Liver (tissue), 9 donors: ENCODE data around the gene SLC22A12. TPM values are rescaled to one million over a fixed set of nuclear protein-coding genes. Genes with fewer than 3 reads are reported as not detected.

Source experiments
- DNase-seq: peaks from one replicate; pipeline ENCODE4 v3.0.0-alpha.2; 2017; ENCODE audit warnings: low spot score
- H3K27ac ChIP-seq, 2 donors: one replicate each; pipeline ENCODE4 v1.7.0; 2013; ENCODE audit warnings: inconsistent platforms in 2 of 2, low read length in 2 of 2, control low read depth in 1 of 2, low read depth in 1 of 2, mild to moderate bottlenecking in 1 of 2
- H3K27me3 ChIP-seq, 4 donors: one replicate each; pipeline versions ENCODE4 v1.6.1 to v1.7.0; 2013; ENCODE audit warnings: low read length in 3 of 4, inconsistent platforms in 1 of 4, mild to moderate bottlenecking in 1 of 4, moderate library complexity in 1 of 4; ENCODE audit not compliant: control insufficient read depth in 4 of 4, insufficient read depth in 4 of 4
- H3K36me3 ChIP-seq, 4 donors: one replicate each; pipeline versions ENCODE4 v1.6.1 to v1.7.0; 2013; ENCODE audit warnings: low read length in 3 of 4, mild to moderate bottlenecking in 3 of 4, low read depth in 1 of 4, moderate library complexity in 1 of 4; ENCODE audit not compliant: control insufficient read depth in 4 of 4, insufficient read depth in 3 of 4
- H3K4me1 ChIP-seq, 4 donors: one replicate each; pipeline versions ENCODE4 v1.6.1 to v1.7.0; 2013; ENCODE audit warnings: low read length in 3 of 4, mild to moderate bottlenecking in 3 of 4, moderate library complexity in 1 of 4; ENCODE audit not compliant: control insufficient read depth in 4 of 4, insufficient read depth in 4 of 4
- H3K4me3 ChIP-seq, 3 donors: one replicate each; pipeline versions ENCODE4 v1.6.1 to v1.7.0; 2013; ENCODE audit warnings: low read length in 3 of 3, control low read depth in 1 of 3, low read depth in 1 of 3, mild to moderate bottlenecking in 1 of 3
- H3K9ac ChIP-seq, 2 donors: one replicate each; pipeline ENCODE4 v1.7.0; 2013; ENCODE audit warnings: low read length in 2 of 2, mild to moderate bottlenecking in 2 of 2, moderate library complexity in 2 of 2, control low read depth in 1 of 2, low read depth in 1 of 2
- H3K9me3 ChIP-seq, 4 donors: one replicate each; pipeline versions ENCODE4 v1.6.1 to v1.7.0; 2013; ENCODE audit warnings: low read length in 3 of 4; ENCODE audit not compliant: control insufficient read depth in 4 of 4
- EGR1 ChIP-seq, 2 donors: IDR thresholded peaks; 2 replicates each; pipeline ENCODE4 v1.6.1; 2016 to 2018; ENCODE audit warnings: antibody characterized with exemption in 2 of 2, low read depth in 2 of 2
- FOXA1 ChIP-seq: IDR thresholded peaks from 2 replicates; pipeline ENCODE4 v1.6.1; 2016; ENCODE audit warnings: antibody characterized with exemption
- FOXA2 ChIP-seq: IDR thresholded peaks from 2 replicates; pipeline ENCODE4 v1.6.1; 2016; ENCODE audit warnings: antibody characterized with exemption
- GABPA ChIP-seq, 2 donors: IDR thresholded peaks in 1 of 2; conservative IDR thresholded peaks in 1 of 2; 2 replicates each; pipeline ENCODE4 v1.6.1; 2016; ENCODE audit warnings: antibody characterized with exemption in 2 of 2, mild to moderate bottlenecking in 1 of 2, moderate library complexity in 1 of 2
- HNF4A ChIP-seq, 2 donors: conservative IDR thresholded peaks; 2 replicates each; pipeline ENCODE4 v1.6.1; 2016; ENCODE audit warnings: antibody characterized with exemption in 2 of 2, mild to moderate bottlenecking in 2 of 2
- HNF4G ChIP-seq: IDR thresholded peaks from 2 replicates; pipeline ENCODE4 v1.6.1; 2016; ENCODE audit warnings: antibody characterized with exemption
- JUND ChIP-seq, 2 donors: IDR thresholded peaks; 2 replicates each; pipeline ENCODE4 v1.6.1; 2016; ENCODE audit warnings: antibody characterized with exemption in 2 of 2
- NR2F2 ChIP-seq: IDR thresholded peaks from 2 replicates; pipeline ENCODE4 v1.6.1; 2016; ENCODE audit warnings: antibody characterized with exemption
- RAD21 ChIP-seq, 2 donors: IDR thresholded peaks; 2 replicates each; pipeline ENCODE4 v1.6.1; 2016; ENCODE audit warnings: antibody characterized with exemption in 2 of 2, mild to moderate bottlenecking in 2 of 2
- RXRA ChIP-seq, 2 donors: IDR thresholded peaks; 2 replicates each; pipeline ENCODE4 v1.6.1; 2017 to 2018; ENCODE audit warnings: antibody characterized with exemption in 2 of 2, mild to moderate bottlenecking in 1 of 2
- SP1 ChIP-seq: IDR thresholded peaks from 2 replicates; pipeline ENCODE4 v1.6.1; 2018; ENCODE audit warnings: antibody characterized with exemption, mild to moderate bottlenecking
- TAF1 ChIP-seq: conservative IDR thresholded peaks from 2 replicates; pipeline ENCODE4 v1.6.1; 2016; ENCODE audit warnings: antibody characterized with exemption, mild to moderate bottlenecking
- YY1 ChIP-seq: IDR thresholded peaks from 2 replicates; pipeline ENCODE4 v1.6.1; 2016; ENCODE audit warnings: antibody characterized with exemption, mild to moderate bottlenecking
- WGBS: extraction: QIAGEN DNeasy Blood & Tissue Kit; methylation state at CpG from one replicate; pipeline ENCODE4 v1.1.7; 2013; 5-methylcytosine and 5-hydroxymethylcytosine counted together
- polyA plus RNA-seq, 2 donors: library from polyadenylated mRNA; stranded (reverse) in 1 of 2; unstranded in 1 of 2; fragments of 200-250 nt in 1 of 2; fragments of >200 nt in 1 of 2; fragmentation: Nextera tagmentation in 1 of 2; extraction: Ambion mirVana in 1 of 2; gene quantifications; one replicate each; pipeline versions ENCODE4 v1.2.1 to v1.2.3, GENCODE V29; 2013 to 2015
- total RNA-seq, 2 donors: library from RNA; depleted of rRNA; stranded (reverse); fragments of >200 nt; gene quantifications; one replicate each; pipeline ENCODE4 v1.2.3, GENCODE V29; 2014
- TF ChIP-seq, protein P1 (sequence below): IDR thresholded peaks from 2 replicates; pipeline ENCODE4 v1.6.1; 2016; ENCODE audit warnings: antibody characterized with exemption
- TF ChIP-seq, protein P2 (sequence below): fragments of 150-350 bp; IDR thresholded peaks from 2 replicates; pipeline ENCODE4 v1.5.1; 2017; ENCODE audit warnings: improper control_type of control experiment, low read depth, low read length; ENCODE audit not compliant: missing input control
- TF ChIP-seq, protein P3 (sequence below): IDR thresholded peaks from 2 replicates; pipeline ENCODE4 v1.6.1; 2016; ENCODE audit warnings: antibody characterized with exemption
- TF ChIP-seq, protein P4 (sequence below): IDR thresholded peaks from 2 replicates; pipeline ENCODE4 v1.6.1; 2016; ENCODE audit warnings: antibody characterized with exemption
- TF ChIP-seq, protein P5 (sequence below): IDR thresholded peaks from 2 replicates; pipeline ENCODE4 v1.6.1; 2016; ENCODE audit warnings: antibody characterized with exemption, mild to moderate bottlenecking
- donor health status: healthy.
- donor health status: healthy.
- donor health status: healthy.
- donor health status: healthy.
- donor health status: healthy.

SLC22A12 gene
- total and polyA plus RNA-seq, 4 donors = under 0.01 to 0.02 TPM; not detected in 2

DNA sequence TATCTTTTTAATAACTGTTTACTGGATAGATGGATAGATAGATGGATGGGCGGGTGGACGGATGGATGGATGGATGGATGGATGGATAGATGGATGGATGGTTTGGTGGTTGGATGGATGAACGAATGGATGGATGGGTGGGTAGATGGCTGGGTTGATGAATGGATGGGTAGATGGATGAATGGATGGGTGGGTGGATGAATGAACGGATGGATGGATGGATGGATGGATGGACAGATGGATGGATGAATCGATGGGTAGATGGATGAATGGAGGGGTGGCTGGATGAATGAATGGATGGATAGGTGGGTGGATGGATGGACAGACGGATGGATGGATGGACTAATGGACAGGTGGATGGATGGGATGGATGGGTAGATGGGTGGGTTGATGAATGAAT lies 13.8 kb upstream of the SLC22A12 start (continued):
- TF ChIP-seq, protein P1, sequence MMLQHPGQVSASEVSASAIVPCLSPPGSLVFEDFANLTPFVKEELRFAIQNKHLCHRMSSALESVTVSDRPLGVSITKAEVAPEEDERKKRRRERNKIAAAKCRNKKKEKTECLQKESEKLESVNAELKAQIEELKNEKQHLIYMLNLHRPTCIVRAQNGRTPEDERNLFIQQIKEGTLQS = no peak
- TF ChIP-seq RXRA (IDR thresholded peaks at IDR 0.05) (no peak), FOXA2 (no peak), NR2F2 (no peak), EGR1 (IDR thresholded peaks at IDR 0.05; ENCODE audit: low read depth in 2 of 2) (no peak), GABPA (IDR thresholded peaks at IDR 0.05 in 1 of 2, conservative IDR thresholded peaks at IDR 0.05 in 1 of 2) (no peak)
- TF ChIP-seq, protein P2, sequence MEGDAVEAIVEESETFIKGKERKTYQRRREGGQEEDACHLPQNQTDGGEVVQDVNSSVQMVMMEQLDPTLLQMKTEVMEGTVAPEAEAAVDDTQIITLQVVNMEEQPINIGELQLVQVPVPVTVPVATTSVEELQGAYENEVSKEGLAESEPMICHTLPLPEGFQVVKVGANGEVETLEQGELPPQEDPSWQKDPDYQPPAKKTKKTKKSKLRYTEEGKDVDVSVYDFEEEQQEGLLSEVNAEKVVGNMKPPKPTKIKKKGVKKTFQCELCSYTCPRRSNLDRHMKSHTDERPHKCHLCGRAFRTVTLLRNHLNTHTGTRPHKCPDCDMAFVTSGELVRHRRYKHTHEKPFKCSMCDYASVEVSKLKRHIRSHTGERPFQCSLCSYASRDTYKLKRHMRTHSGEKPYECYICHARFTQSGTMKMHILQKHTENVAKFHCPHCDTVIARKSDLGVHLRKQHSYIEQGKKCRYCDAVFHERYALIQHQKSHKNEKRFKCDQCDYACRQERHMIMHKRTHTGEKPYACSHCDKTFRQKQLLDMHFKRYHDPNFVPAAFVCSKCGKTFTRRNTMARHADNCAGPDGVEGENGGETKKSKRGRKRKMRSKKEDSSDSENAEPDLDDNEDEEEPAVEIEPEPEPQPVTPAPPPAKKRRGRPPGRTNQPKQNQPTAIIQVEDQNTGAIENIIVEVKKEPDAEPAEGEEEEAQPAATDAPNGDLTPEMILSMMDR = no peak

DNA sequence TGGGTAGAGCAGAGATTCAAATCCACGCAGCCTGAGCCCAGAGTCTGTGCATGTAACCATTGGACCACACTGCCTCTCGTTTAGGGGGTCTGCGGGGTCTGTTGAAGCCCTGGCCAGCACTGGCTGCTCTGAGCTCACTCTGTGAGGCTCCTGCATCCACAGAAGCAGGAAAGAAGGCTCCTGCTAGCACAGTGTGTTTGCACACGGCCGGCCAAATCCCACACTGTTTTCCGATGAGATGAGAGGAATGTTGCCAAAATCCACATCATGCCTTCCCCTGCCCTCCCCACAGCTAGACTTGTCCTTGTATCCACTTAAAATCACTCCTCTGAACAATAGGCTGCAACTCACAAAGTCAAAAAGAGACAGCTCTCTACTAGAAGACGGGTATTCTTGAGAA lies 10.6 kb upstream of the SLC22A12 start:
- WGBS = 59% methylated on average over 7 of the region's 7 CpGs
- no peak overlapping the region for H3K9ac ChIP-seq
- TF ChIP-seq HNF4A (conservative IDR thresholded peaks at IDR 0.05) (no peak), NR2F2 (no peak), FOXA1 (no peak)
- H3K27me3 ChIP-seq = no peaks in the 10 kb centered on the region
- no peak for DNase-seq
- H3K36me3 ChIP-seq = no peaks in the 10 kb centered on the region
- H3K9me3 ChIP-seq = no peaks in the 10 kb centered on the region
- H3K4me1 ChIP-seq = no peaks in the 10 kb centered on the region
- H3K4me3 ChIP-seq = no peak overlapping the region
- H3K27ac ChIP-seq = no peak overlapping the region

DNA sequence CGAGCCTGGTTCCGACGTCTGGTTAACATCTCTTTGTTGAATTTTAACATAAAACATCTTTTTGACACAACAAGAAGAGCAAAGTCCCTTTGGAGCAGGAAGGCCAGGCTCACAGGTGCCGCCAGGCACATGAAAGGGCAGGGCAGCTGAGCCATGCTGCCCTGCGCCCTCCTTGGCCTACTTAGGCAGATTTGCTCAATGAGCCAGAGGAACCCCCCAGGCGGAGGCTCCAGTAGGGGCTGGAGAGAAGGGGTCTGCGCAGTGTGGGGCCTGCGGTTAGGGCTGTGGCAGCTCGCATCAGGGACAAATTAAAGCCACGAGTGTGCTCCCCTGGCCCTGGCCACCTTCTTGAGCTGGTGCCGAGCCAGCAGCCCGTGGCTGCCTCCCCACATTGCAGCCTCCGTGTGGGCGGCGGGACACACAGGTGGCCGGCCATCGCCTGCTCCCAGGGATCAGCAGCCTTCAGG lies 9.9 kb upstream of the SLC22A12 start:
- H3K36me3 ChIP-seq = no peaks in the 10 kb centered on the region
- 90% methylated on average over 17 of the region's 17 CpGs for WGBS
- no peak for DNase-seq
- H3K9me3 ChIP-seq = no peaks in the 10 kb centered on the region
- no peaks in the 10 kb centered on the region for H3K27me3 ChIP-seq
- H3K4me1 ChIP-seq = no peaks in the 10 kb centered on the region
- H3K4me3 ChIP-seq = no peak overlapping the region
- TF ChIP-seq, protein P3, sequence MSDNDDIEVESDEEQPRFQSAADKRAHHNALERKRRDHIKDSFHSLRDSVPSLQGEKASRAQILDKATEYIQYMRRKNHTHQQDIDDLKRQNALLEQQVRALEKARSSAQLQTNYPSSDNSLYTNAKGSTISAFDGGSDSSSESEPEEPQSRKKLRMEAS = no peak
- TF ChIP-seq RXRA (IDR thresholded peaks at IDR 0.05) (no peak), FOXA1 (no peak), TAF1 (no peak), EGR1 (IDR thresholded peaks at IDR 0.05; ENCODE audit: low read depth in 2 of 2) (no peak), HNF4G (no peak), JUND (IDR thresholded peaks at IDR 0.05) (no peak), NR2F2 (no peak), RAD21 (IDR thresholded peaks at IDR 0.05) (no peak), HNF4A (conservative IDR thresholded peaks at IDR 0.05) (no peak), FOXA2 (no peak), GABPA (IDR thresholded peaks at IDR 0.05 in 1 of 2, conservative IDR thresholded peaks at IDR 0.05 in 1 of 2) (no peak), SP1 (no peak), YY1 (no peak)
- TF ChIP-seq, protein P2 = no peak
- TF ChIP-seq, protein P1 = no peak
- TF ChIP-seq, protein P4, sequence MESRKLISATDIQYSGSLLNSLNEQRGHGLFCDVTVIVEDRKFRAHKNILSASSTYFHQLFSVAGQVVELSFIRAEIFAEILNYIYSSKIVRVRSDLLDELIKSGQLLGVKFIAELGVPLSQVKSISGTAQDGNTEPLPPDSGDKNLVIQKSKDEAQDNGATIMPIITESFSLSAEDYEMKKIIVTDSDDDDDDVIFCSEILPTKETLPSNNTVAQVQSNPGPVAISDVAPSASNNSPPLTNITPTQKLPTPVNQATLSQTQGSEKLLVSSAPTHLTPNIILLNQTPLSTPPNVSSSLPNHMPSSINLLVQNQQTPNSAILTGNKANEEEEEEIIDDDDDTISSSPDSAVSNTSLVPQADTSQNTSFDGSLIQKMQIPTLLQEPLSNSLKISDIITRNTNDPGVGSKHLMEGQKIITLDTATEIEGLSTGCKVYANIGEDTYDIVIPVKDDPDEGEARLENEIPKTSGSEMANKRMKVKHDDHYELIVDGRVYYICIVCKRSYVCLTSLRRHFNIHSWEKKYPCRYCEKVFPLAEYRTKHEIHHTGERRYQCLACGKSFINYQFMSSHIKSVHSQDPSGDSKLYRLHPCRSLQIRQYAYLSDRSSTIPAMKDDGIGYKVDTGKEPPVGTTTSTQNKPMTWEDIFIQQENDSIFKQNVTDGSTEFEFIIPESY = no peak
- TF ChIP-seq, protein P5, sequence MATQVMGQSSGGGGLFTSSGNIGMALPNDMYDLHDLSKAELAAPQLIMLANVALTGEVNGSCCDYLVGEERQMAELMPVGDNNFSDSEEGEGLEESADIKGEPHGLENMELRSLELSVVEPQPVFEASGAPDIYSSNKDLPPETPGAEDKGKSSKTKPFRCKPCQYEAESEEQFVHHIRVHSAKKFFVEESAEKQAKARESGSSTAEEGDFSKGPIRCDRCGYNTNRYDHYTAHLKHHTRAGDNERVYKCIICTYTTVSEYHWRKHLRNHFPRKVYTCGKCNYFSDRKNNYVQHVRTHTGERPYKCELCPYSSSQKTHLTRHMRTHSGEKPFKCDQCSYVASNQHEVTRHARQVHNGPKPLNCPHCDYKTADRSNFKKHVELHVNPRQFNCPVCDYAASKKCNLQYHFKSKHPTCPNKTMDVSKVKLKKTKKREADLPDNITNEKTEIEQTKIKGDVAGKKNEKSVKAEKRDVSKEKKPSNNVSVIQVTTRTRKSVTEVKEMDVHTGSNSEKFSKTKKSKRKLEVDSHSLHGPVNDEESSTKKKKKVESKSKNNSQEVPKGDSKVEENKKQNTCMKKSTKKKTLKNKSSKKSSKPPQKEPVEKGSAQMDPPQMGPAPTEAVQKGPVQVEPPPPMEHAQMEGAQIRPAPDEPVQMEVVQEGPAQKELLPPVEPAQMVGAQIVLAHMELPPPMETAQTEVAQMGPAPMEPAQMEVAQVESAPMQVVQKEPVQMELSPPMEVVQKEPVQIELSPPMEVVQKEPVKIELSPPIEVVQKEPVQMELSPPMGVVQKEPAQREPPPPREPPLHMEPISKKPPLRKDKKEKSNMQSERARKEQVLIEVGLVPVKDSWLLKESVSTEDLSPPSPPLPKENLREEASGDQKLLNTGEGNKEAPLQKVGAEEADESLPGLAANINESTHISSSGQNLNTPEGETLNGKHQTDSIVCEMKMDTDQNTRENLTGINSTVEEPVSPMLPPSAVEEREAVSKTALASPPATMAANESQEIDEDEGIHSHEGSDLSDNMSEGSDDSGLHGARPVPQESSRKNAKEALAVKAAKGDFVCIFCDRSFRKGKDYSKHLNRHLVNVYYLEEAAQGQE = no peak
- H3K9ac ChIP-seq = no peak overlapping the region
- H3K27ac ChIP-seq = no peak overlapping the region
